Measurements from ENCODE around the gene ASB11. TPM values are rescaled to one million over a fixed set of nuclear protein-coding genes. Genes with fewer than 3 reads are reported as not detected.

Gene ASB11, protein sequence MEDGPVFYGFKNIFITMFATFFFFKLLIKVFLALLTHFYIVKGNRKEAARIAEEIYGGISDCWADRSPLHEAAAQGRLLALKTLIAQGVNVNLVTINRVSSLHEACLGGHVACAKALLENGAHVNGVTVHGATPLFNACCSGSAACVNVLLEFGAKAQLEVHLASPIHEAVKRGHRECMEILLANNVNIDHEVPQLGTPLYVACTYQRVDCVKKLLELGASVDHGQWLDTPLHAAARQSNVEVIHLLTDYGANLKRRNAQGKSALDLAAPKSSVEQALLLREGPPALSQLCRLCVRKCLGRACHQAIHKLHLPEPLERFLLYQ
- total RNA-seq: not detected

DNA sequence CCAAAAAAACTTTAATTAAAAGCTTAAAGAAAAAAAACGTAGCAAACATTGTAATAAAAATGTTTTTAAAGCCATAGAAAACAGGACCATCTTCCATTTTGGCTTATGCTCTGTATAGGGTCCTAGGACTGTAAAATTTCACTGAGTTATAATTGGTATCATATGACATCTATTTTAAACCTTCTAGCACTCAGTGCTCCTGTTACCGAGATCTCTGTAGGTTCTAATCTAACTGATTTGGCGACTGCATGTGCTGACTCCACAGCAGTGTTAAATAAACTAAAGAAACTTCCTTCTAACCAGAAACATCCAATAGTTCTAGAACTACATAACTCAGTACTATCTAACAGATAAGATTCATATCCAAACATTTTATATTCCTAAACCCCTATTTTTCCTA, at the start of gene ASB11:
Gene ASB11, minus strand, starts transcription at position 132 of the 400 bp plus-strand sequence. Its CDS starts 35 bp downstream, at position 97.
- no peak for DNase-seq
- Mint-ChIP-seq H3K27me3 (no peaks in the 10 kb centered on the region), H3K36me3 (peaks cover 7% of the 10 kb centered on the region), H3K27ac (no peak within 1 kb of the TSS), H3K4me3 (no peak within 1 kb of the TSS), H3K9me3 (no peaks in the 10 kb centered on the region), H3K4me1 (no peaks in the 10 kb centered on the region)

DNA sequence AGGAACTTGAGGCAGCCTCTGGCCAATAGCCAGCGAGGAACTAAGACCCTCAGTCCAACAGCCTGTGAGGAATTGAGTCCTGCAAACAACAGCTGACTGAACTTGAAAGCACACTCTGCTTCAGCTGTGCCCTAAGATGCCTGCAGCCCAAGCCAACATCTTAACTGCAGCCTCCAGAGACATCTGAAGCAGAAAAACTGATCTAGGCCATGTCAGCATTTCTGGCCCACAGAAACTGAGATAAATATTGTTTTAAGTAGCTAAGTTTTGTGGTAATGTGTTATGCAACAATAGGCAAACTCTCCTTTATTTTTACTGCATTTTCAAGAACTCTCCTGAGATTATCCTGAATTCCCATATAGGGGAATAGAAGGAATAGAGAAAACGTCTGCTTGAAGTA, 44.3 kb upstream of the ASB11 start:
- no peak for DNase-seq
- Mint-ChIP-seq H3K36me3 (no peaks in the 10 kb centered on the region), H3K27ac (no peak overlapping the region), H3K9me3 (no peaks in the 10 kb centered on the region), H3K4me1 (no peaks in the 10 kb centered on the region), H3K27me3 (peaks cover 4% of the 10 kb centered on the region), H3K4me3 (no peak overlapping the region)

DNA sequence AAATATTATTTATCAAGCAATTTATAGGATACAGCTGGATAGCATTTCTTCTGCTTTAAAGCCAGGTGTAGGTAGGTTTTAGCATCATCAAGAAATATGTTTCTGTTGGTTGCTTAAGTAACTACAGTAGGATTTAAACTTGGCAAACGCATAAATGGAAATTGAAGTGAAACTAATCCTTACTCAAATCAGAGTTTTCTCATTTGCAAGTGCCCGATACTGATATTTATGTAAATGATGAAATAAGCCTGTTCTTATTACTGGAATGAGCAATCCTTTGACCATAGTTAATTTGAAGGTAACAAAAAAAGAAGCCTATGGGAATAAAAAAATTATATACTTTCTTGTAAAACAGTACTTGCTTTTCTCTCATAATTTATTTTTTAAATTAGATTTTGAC, 43.1 kb upstream of the ASB11 start:
- Mint-ChIP-seq H3K27ac (no peak overlapping the region), H3K4me3 (no peak overlapping the region), H3K27me3 (no peaks in the 10 kb centered on the region), H3K36me3 (no peaks in the 10 kb centered on the region), H3K9me3 (no peaks in the 10 kb centered on the region), H3K4me1 (no peaks in the 10 kb centered on the region)
- no peak for DNase-seq

DNA sequence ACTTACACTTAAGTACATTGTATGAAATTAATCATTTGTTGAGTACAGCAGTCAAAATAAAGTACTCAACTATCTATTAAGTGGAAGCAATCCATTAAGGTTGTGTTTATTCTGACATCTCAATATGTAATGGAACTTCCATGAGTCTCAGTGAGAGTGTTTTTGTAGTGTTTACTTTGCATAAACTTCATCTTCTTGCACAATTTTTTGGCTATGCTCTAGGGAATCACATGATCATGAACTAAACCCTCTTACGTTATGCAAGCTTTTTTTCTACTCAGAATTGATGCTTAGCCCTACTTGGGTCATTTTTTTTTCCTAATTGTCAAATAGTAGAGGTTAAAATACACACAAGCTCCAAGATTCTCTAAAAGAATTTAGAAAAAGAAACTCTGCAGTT, 41.0 kb upstream of the ASB11 start:
- DNase-seq: no peak
- Mint-ChIP-seq H3K27me3 (no peaks in the 10 kb centered on the region), H3K27ac (no peak overlapping the region), H3K36me3 (no peaks in the 10 kb centered on the region), H3K9me3 (no peaks in the 10 kb centered on the region), H3K4me3 (no peak overlapping the region), H3K4me1 (no peaks in the 10 kb centered on the region)

DNA sequence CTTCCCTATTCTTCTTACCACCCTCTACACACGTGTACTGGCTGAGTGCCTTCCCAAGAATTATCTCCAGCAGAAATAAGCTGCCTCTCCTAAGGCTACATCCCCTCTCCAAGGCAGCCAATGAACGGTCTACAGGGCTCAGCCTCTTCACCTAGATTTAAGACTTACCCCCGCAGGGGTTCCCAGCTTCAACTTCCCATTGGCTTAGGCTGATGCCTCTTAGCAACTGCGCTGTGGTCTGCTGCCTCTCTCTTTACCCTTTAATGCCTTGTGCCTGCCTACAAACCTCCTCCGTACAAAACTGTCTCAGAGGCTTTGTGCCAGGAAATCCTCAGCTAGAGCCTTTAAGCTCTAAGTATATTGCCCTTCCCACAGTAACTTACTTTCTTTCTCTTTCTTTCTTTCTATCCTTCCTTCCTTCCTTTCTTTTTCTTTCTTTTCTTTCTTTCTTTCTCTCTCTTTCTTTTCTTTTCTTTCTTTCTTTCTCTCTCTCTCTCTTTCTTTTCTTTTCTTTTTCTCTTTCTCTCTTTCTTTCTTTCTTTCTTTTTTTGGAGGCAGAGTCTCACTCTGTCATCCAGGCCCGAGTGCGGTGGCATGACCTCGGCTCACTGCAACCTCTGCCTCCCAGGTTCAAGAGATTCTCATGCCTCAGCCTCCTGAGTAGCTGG, 35.0 kb upstream of the ASB11 start:
- Mint-ChIP-seq H3K27me3 (no peaks in the 10 kb centered on the region), H3K9me3 (no peaks in the 10 kb centered on the region)

DNA sequence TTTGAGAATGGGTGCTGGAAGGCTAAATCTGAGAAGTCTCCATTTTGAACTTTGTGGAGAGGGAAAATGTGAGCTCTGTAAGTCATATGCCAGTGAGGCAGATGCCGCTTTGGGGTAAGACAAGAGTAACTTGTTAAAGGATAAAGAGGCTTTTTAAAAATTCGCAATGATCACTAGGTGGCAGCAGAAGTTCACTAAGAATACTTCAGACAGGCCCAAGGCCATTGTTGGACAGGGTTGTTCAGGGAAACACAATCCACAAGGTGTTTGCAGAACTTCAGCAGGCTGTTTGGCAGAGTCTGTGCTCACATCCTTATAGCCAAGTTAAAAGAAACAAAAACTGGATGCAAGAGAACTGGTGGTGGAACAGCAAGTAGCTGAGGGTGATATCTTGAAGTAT, 33.6 kb upstream of the ASB11 start:
- no peak overlapping the region for H3K4me3 Mint-ChIP-seq
- H3K27me3 Mint-ChIP-seq: no peaks in the 10 kb centered on the region
- no peak overlapping the region for H3K27ac Mint-ChIP-seq
- H3K4me1 Mint-ChIP-seq: no peaks in the 10 kb centered on the region
- no peaks in the 10 kb centered on the region for H3K9me3 Mint-ChIP-seq
- DNase-seq: no peak
- H3K36me3 Mint-ChIP-seq: no peaks in the 10 kb centered on the region

More for the DNA sequence above, 35.0 kb upstream of the ASB11 start:
- Mint-ChIP-seq H3K4me3 (no peak overlapping the region), H3K4me1 (no peaks in the 10 kb centered on the region), H3K27ac (no peak overlapping the region), H3K36me3 (no peaks in the 10 kb centered on the region)
- no peak for DNase-seq

DNA sequence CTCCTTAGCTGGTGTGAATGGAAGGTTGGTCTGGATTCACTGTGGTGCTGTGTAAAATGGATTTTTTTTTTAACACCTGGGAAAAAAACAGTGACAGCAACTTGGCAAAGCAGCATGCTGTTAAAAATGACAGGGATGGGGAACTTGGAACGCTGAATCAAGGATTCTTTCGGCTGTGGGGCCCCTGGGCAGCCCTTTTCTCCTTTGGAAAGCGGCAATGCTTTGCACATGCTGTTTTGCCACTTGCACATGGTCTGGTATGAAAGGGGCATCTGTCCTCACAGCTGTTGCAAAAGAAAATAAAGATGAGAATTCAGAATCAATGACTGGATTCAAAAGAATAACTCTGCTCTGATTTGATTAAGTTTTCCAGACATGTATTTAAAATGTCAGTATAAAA, 30.5 kb upstream of the ASB11 start:
- Mint-ChIP-seq H3K4me1 (no peaks in the 10 kb centered on the region), H3K4me3 (no peak overlapping the region), H3K27me3 (peaks cover 5% of the 10 kb centered on the region), H3K36me3 (no peaks in the 10 kb centered on the region), H3K9me3 (no peaks in the 10 kb centered on the region), H3K27ac (no peak overlapping the region)
- no peak for DNase-seq

DNA sequence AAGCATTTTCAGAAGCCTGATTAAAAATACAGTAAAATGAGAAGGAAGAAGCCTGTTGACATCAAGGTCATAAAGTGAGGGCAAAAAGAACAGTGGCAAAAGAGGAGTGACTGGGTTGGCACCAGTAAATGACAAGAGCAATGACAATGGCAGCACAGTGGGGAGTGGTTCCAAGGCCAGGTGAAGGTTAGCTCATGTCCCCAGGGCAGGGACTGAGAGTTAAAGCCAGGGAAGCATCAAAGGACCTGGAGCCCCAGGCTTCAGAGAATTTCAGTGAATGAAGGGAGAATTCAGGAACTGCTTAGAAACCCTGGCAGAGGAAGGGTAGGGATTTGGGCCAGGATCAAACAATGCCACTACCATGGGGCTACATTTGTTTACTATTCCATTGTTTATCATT, 28.7 kb upstream of the ASB11 start:
- Mint-ChIP-seq H3K4me3 (no peak overlapping the region), H3K27ac (no peak overlapping the region), H3K36me3 (no peaks in the 10 kb centered on the region), H3K4me1 (no peaks in the 10 kb centered on the region), H3K9me3 (no peaks in the 10 kb centered on the region), H3K27me3 (peaks cover 8% of the 10 kb centered on the region)
- no peak for DNase-seq

DNA sequence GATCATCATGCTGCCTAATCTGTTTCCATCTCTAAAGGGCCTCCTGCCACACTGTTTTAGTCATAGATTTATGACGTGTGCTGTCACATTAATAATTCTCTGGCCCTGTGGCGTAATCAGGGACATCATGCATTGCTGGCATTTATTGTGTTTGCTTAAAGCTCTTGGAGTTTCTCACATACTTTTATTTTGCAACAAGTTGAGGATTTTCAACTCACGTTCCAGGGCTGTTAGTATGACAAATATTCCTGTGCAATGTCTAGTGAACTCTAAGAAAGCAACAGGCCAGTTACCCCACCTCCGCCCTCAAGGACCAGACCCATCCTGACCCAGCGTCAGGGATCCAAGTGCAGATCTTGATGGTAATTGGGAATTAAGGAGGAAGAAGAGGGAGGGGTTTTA, 27.6 kb upstream of the ASB11 start:
- Mint-ChIP-seq H3K27ac (no peak overlapping the region), H3K9me3 (no peaks in the 10 kb centered on the region), H3K36me3 (no peaks in the 10 kb centered on the region), H3K4me1 (no peaks in the 10 kb centered on the region), H3K4me3 (no peak overlapping the region), H3K27me3 (peaks cover 9% of the 10 kb centered on the region)
- no peak for DNase-seq

DNA sequence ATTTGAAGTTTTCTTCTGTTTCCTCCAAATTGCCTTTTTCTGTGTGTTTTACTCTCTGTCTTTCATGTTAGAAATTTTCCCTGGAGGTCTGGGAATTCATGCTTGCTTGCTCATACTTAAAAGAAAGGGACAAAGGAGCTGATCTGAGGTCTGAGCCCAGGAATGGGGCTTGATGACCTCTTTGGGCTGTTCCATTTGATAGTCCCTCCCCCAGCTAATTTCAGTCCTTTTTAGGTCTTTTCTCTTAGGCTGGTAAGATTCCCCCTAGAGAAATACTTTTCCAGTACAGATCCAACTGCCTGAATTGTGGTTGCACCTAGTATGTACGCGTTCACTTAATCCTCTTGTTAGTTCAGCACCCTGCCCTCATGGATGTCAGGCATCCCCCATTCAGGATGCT, 25.4 kb upstream of the ASB11 start:
- Mint-ChIP-seq H3K27ac (no peak overlapping the region), H3K4me3 (no peak overlapping the region)

DNA sequence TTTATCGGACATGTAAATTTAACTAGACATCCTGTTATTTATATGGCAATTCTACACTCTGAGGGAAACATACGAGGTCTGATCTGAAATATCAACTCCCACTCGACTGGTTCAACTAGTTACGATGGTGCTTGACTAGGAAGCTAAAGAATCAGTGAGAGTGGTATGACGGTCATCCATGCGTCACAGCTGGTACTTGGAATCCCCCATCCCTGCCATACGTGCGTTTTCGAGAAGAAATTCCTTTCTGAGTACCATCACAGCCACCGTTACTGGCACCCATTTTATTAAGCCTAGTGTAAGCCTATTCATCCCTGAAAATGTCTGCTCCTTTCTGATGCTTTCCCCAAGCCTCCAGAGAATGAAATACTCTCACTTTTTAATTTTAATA, 20.6 kb upstream of the ASB11 start:
- peak overlapping the region; percentile 81 for H3K27ac Mint-ChIP-seq
- peak; percentile 32 for DNase-seq
- H3K9me3 Mint-ChIP-seq: no peaks in the 10 kb centered on the region
- H3K4me3 Mint-ChIP-seq: peak overlapping the region; percentile 88
- peaks cover 8% of the 10 kb centered on the region for H3K4me1 Mint-ChIP-seq
- peaks cover 2% of the 10 kb centered on the region for H3K36me3 Mint-ChIP-seq
- H3K27me3 Mint-ChIP-seq: peaks cover 9% of the 10 kb centered on the region

More for the DNA sequence above, 25.4 kb upstream of the ASB11 start:
- peaks cover 4% of the 10 kb centered on the region for H3K4me1 Mint-ChIP-seq
- DNase-seq: no peak
- no peaks in the 10 kb centered on the region for H3K36me3 Mint-ChIP-seq
- no peaks in the 10 kb centered on the region for H3K9me3 Mint-ChIP-seq
- peaks cover 14% of the 10 kb centered on the region for H3K27me3 Mint-ChIP-seq

DNA sequence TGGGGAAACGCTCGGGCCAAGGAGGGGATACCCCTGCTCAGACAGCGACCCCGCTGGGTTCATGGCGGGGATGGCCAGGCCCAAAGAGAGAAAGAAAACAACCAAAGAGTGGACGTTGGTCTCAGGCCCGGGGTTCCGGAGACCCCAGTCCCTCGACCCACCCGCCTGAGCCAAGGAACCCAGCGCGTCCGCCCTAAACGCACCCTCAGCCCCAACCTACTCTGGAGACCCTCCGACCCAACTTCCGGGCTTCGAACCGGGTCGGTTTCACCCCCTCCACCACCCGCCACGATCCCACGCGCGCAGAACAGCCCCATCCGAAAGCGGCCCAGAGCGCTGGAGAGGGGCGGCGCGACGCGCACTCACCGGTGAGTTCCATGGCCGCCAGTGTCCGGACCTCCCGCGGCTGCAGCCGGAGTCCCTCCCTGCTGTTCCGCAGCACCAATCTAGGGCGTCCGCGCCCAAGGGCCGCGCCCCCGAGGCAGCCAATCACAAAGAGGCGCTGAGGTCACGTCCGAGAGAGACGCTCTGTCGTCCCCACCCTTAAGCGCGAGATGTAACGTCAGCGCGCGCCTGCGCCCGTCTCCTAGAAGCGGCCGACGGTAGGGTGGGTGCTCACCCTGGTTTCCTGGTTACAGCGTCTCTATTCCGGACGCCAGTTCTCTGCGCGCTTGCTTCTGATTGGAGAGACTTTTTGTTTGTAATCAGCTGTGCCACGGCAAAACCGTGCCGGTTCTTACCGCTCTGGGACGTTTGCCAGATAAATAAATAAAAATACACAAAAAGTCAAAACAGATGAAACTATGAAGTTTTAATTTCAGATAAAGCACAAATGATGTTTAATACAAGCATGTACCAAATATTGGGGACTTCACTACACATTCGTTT, 19.9 kb upstream of the ASB11 start, which contains the start of gene PIGA:
Gene PIGA, minus strand, starts transcription at position 389 of the 888 bp plus-strand sequence. CDS start 3,593 bp downstream, outside the sequence.
- Mint-ChIP-seq H3K27me3 (peaks cover 5% of the 10 kb centered on the region), H3K36me3 (peaks cover 2% of the 10 kb centered on the region), H3K27ac (peak within 1 kb of the TSS; percentile 91), H3K4me3 (peak within 1 kb of the TSS; percentile 88), H3K9me3 (no peaks in the 10 kb centered on the region), H3K4me1 (peaks cover 8% of the 10 kb centered on the region)
- peak; percentile 90 for DNase-seq

DNA sequence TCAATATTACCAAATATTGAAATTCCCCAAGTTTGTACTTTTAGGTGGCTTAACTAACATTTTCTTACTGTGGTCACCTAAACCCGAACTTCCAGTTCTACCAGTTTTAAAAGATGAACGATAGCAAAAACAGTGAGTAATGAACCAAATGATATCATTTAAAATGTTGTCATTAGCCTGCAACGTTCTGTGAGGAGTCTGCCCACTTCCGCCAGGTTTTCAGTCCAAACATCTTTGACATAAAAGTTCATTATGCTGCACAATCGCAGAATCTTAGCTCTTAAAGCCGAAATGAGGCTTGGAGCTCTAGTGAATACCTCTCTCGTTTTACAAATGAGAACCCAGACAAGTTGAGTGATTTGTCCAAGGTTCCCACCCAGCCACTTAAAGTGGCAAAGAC, 19.1 kb upstream of the ASB11 start:
- Mint-ChIP-seq H3K27ac (peak overlapping the region; percentile 91), H3K4me3 (peak overlapping the region; percentile 88), H3K9me3 (no peaks in the 10 kb centered on the region), H3K36me3 (peaks cover 2% of the 10 kb centered on the region), H3K27me3 (peaks cover 5% of the 10 kb centered on the region), H3K4me1 (peaks cover 8% of the 10 kb centered on the region)
- no peak for DNase-seq

DNA sequence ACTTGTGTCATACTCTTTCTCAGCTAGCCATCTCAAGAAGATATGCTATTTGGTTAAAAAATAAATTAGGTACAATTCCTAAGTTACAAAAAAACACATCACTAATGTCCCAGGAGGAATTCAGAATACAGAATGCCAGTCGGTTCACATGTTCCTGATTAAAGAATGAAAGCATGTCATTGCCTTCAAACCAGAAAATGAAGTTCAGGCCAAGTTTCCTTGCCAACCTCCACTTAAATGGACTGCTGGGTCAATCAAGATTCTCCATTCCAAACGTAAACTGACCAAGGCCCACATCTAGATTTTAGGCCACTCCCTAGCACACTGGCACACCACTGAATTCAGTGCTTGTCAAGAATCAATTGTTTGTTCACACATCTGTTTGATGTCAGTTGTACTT, 13.4 kb upstream of the ASB11 start:
- H3K4me3 Mint-ChIP-seq: no peak overlapping the region
- H3K27me3 Mint-ChIP-seq: no peaks in the 10 kb centered on the region
- H3K27ac Mint-ChIP-seq: no peak overlapping the region
- no peaks in the 10 kb centered on the region for H3K9me3 Mint-ChIP-seq
- H3K4me1 Mint-ChIP-seq: peaks cover 7% of the 10 kb centered on the region
- DNase-seq: no peak
- H3K36me3 Mint-ChIP-seq: peaks cover 2% of the 10 kb centered on the region

DNA sequence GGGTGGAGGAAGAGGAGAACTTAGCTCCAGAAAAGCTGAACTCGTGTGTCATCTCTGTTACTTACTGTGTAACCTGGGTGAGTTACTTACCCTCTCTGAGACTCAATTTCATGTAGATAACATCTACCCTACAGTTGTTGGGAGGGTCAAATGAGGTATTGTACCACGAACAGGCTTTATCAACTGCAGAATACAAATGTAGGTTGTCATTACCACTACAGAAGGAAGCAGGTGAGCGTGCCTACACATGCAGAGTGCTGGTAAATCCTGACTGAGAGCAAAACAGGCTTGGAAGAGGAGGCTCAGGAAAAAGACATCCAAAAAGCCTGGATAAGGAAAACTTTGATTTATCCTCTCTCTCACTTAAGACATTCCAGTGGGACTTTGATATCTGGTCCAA, 12.7 kb upstream of the ASB11 start:
- DNase-seq: no peak
- no peak overlapping the region for H3K27ac Mint-ChIP-seq
- no peaks in the 10 kb centered on the region for H3K27me3 Mint-ChIP-seq
- no peak overlapping the region for H3K4me3 Mint-ChIP-seq
- peaks cover 2% of the 10 kb centered on the region for H3K36me3 Mint-ChIP-seq
- no peaks in the 10 kb centered on the region for H3K9me3 Mint-ChIP-seq
- H3K4me1 Mint-ChIP-seq: peaks cover 7% of the 10 kb centered on the region
